GM21390 (cell line): ENCODE measurements around the gene SLC66A1.
"Not testable (repeated sequence)": the region's sequence is repeated elsewhere in the genome, so short reads cannot be mapped to it uniquely, and the experiment has no call there.

Experiments used
- ATAC-seq: cut with Tn5 transposase; IDR thresholded peaks from one replicate; pipeline ENCODE4 v1.9.1; 2021; ENCODE audit not compliant: unreplicated experiment

Gene SLC66A1

DNA sequence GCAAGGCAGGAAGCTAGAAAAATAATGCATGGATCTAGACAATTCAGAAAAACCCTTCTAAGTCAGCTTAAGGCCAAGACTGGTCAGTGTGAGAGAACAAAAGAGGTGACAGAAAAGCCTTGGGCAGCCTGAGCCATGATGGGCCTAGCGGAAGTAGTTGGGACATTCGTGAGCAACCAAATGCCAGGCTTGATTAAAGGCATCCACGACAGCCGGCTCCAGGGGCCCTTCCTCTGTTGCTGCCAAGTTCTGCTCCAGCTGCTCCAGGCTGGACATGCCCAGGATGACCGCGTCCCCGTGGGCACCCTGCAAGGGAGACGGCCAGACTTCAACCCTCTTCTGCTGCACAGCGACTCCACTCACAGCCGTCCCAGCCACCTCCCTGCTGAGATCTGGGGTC, 8.0 kb upstream of the SLC66A1 start:
- ATAC-seq, result not testable (repeated sequence)

DNA sequence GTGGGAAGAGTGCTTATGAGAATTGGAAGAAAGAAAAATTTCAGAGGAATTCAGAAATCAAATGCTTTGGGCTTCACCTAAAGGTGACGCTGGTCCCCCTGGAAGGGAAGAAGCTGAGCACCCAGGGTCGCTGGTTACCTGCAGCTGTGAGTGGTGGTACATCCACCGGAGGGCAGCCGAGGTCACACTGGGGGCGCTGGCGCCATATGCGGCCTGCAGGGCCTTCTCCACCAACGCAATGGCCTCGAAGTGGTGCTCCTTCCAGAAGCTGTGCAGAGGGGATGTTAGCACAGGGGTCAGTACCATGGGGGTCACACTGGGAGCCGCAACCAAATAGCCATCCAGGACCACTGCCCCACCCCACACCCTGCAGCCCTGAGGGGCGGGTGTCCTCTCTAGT, 6.2 kb upstream of the SLC66A1 start:
- no peak for ATAC-seq

DNA sequence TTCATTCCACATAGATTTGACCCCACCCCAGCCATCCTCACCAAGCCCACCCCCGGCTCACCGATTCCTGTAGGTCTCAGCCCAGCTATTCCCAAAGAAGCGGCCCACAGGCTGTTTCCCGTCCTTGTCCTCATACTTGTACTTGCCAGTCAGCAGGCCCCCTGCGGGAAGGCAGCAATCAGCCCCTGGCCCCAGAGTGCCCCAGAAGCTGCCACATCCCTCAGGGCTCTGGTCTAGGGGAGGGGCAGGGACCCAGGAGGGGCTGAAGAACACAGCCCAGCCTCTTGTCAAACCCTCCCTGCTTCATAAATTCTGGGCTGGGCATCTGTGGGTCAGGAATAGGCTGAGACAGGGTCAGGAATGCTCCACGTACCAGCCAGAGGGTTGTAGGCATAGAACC, 5.2 kb upstream of the SLC66A1 start:
- ATAC-seq, result no peak

DNA sequence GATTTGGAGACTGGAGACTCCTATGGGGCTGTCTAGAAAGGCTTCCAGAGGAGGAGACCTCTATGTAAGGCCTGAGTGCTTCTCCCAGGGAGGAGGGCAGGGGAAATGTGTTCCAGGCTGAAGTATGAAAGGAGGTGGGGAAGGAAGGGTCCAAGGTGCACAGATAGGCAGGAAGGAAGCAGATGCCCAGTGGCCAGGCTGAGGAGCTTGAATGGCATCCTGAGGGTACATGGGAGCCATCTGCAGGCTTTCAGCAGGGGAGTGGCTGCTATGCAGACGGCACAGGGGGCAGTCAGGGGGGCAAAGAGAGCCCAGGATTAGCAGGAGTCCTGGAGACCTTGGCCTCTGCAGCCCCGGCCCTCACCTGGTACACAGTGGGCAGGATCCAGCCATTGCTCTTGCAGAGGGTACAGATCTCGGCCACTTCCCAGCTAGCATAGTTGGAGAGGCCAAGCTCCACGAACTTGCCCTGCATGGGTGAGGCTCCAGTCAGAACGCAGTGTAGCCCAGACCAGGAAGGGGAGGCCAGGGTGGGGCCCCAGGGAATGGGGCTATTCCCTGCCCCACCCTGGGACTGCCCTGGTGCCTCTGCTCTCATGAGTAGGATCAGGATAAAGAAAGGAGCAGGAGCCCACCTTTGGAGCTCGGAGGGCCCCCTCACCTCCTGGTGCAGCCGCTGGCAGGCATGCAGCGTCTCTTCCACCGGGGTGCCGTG, 4.2 kb upstream of the SLC66A1 start:
- no peak for ATAC-seq

DNA sequence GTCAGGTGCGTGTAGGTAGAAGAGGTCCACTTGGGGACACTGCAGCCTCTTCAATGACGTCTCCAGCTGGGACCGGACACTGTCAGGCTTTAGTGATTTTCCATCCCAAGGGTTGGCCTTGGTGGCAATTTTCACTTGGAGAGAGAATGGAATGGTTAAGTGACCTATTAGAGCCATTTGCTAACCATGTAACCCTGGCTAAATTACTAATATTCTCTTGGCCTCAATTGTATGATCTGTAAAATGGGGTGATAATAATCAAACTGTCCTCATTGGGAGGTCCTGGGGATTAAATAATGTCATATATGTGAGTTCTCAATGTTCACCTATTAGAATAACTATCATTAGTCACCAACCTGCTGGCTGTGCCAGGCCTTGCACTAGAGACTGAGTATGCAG, 3.6 kb upstream of the SLC66A1 start:
- no peak for ATAC-seq

DNA sequence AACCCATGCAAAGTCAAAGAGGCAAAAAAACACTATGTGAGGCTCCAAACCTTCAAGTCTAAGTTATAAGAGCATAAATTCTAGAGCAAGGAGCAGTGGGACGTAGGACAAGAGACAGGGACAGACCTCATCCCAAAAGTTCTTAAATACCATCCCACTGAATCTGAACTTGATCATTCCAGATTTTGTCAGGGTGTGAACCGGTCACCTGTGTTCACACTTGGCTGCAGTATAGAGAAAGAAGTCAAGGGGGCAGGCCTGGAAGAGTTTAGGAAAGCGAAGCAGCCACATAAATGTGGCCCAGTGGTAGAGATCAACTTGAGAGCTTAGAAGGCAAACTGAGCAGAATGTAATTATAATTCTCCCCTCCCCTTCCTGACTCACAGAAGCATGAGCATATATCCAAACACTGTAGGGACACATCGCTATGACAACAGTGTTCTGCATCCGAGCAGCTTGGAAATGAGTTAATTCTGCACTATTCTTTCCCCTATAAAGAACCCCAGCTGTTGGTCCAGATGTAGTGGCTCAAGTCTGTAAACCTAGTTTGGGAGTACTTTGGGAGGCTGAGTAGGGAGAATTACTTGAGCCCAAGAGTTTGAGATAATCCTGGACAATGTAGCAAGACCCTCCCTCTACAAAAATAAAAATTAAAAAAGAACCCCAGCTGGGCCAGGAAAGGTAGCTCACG, 2.9 kb upstream of the SLC66A1 start:
- no peak for ATAC-seq

DNA sequence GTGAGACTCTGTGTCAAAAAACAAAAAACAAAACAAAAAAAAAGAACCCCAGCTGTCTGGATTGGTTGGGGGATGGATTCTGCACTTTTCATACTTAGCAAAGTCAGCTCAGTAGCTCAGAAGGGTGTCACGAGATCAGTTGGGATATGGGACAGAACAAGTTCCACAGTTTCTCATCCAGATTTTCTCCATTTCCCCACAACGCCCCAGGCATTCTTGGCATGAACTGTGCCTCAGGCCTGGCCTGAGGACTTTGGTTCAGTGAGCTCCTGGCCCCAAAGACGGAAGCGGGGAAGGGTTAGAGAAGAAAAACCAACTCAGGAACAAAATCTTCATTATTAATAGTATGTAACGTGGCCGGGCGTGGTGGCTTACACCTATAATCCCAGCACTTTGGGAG, 2.1 kb upstream of the SLC66A1 start:
- no peak for ATAC-seq

DNA sequence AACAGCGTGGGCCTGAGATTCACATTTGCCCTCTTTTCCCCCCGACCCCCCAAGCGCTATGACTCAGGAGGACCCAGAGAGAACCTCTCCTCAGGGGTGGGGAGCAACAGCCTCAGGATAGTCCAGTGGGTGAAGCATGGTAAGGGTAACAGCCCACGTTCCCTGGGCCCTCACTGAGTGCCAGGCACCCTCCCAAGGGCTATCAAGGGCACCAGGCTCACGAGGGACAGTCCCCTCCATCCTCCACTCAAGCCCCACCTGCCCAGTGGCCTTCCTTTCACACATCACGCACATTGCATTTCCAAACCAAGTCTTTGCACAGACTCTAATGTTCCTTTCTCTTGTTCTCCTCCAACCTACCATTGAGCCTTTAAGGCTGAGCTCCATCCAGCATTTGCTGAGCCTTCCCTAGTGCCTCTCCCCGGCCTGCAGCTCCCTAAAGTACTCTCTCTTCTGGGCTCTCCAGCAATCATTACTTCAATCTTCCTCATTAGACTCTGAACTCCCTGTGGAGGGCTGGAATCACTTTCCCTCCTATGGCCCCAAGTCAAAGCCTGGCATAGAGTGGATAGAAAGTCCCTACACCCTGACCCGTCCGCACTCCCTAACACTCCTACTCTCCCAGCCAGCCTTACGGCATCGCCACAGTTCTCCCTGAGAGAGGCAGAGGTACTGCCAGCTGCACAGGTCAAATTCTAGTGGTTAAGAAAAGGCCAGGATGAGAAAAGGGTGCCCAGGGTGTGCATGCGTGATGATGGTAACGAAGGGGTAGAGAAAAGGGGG, 1.2 kb upstream of the SLC66A1 start:
- no peak for ATAC-seq

DNA sequence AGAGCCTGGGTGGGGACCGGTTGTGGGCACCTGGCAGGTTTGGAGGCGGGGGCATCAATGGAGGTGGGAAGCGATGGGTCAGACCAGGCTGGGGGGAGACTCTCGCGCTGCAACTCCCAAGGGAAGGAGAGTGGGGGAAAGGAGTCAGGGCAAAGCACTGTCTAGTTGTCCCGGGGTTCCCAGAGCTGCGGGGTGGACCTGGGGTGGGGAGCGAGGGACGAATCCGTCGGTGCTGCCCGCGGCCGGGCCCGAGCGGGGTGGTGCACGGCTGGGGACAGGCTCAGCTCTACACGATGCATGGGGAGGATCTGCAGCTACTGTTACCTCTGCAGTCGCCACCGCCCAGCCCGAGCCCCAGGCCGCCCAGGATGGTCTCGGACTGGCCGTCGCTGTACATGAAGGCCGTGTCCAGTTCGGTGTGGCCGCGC, 609 bp upstream of the SLC66A1 start:
- ATAC-seq, result peak; percentile 7

DNA sequence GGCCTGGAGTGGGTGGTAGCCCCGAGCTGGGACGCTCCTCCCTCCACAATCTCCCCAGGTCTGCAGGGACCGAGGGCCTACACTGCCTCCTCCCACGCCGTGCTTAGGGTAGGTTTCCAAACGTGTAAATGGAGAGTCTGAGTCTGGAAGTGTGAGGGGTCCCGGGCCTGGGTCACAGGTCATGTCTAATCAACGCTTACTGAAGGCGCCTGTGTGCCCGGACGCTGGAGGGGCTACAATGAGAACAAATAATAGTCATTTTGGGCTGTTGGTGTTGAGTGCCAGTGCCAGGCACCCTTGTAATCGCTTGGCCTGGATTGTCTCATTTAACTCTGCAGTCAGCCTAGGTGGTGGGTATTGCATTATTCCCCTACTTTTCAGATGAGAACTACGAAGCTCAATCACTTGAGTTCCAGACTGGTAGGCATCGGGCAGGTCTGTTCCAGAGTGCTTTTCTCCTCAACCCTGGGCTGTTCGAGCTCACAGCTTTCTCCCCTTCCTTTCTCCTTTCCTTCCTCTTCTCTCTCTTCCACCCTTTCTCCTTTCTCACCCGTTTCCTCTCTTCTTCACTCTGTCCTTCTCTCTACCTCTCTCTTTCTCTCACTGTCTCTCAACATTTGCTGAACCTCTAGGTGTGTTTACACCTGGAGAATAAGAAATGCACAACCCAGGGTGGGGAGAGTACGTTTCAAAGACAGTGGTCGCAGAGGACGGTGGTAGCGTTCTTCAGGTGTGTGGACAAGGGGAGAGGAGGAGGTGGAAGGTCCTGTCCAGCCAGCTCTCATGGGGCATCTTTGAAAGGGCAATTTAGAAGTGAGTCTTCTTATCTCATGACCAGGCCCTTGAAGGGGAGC, 883 bp downstream of the SLC66A1 start:
- ATAC-seq, result peak; percentile 18

DNA sequence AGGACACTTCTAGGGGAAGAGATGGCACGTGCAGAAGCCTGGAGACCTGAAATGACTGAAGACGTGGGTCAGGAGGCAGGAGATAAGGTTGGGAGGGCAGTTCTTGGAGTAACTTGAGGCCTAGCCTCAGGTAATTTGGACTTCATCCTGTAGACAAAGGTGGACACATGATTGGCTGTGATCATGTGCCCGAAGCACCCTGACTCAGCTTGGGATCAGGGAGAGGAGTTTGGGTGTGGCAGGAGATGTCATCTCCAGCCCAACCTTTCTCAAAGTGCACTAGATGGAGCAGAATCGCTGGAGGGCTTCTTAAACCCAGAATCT, 1.5 kb downstream of the SLC66A1 start:
- no peak for ATAC-seq

DNA sequence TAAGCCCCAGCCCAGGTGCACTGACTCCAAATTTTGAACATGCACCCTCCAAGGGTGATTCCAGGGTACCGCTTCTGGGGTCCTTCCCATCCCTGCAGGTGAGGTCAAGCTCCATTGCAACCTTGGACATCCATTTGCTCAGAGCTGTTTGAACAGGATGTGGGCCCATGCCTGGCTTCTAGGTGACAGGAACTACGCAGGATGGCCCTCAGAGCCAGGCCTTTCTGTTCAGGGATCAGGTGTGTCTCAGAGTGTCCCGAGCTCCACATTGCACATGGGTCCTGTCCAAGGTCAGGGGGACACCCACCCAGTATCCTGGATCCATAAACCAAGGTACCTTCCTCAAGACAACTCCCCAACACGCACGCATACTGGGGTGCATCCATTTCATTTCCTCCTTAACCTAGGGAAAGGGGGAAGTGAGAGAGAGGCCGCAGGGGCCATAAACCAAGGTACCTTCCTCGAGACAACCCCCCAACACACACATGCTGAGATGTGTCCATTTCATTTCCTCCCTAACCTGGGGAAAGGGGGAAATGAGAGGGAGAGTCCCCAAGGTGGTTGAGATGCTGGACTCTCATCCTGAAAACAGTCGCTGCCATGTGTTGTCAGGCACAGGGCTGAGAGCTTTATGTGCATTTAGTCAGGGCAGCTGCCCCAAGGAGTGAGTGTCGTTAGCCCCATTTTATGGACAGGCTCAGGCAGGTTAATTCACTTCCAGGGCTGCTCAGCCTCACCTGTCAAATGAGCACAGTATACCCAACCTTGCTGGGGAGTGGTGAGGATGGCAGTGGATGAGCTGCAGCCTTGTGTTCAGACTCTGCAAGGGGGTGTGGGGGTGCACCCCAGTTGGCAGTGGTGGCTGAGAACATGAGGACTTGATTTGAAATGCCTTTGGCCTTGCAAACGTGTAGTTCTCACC, 2.1 kb downstream of the SLC66A1 start:
- no peak for ATAC-seq

DNA sequence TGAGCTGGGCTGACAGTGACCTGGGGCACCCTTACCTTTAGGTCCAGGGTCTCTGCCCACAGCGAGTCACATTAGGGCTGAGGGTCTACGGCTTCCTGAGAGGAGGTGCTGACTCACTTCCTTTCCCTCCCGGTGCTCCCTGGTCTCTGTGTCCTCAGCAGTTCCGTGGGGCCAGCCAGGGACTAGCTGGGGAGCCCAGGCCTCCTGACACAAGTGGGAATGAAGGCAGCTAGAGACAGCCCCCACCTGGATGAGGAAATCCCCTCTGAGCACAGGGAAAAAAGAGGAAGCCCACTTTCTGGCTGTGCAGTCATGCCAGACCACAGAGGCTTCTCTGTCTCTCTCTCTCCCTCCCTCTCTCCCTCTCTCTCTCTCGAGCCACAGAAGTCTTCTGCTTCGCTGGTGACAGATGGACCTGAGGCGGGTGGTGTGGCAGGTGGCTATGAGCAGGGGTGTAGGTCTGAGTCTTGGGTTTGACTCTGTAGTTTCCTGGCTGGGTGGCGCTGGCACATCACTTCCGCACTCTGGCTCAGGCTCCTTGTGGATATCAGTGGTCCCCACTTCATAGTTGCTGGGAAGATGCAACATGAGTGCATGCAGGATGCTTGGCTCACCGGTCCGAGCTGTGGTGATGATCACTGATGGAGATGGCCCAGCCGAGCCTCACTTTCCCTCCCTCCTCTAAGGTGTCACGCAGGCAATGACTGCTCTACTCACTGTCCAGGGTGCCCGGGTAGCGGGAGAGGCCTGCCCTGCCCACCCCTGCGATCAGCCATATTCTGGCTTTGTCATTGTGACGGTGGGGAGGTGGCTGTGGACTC, 3.5 kb downstream of the SLC66A1 start:
- ATAC-seq, result no peak

DNA sequence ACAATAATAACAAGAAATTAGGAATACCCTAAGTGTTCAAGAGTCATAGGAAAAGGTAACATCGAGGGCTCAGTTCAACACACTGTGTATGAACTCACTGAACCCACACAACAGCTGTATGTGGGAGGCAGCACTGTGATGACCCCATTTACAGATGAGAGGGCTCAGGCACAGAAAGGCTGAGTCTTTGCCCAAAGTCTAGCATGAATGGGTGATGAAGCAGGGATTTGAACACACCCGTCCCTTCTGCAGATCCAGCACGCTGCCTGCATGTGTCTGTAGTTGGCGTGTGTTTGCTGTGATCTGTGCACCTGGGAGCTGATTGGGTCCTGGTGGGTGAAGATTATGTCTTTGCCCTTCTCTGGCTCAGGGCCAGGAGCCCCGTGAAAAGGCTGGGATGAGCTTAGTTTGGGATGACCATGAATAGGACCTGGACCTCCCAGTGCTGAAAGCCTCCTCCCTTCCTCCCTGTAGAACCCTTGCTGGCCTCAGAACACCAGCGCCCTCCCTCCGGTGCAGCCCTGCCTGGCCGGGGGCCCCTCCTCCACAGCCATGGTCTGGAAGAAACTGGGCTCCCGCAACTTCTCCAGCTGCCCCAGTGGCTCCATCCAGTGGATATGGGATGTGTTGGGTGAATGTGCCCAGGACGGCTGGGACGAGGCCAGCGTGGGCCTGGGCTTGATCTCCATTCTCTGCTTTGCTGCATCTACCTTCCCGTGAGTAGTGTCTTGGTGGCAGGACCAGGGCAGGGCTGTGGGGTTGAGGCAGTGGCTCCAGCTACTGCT, 5.2 kb downstream of the SLC66A1 start:
- no peak for ATAC-seq

DNA sequence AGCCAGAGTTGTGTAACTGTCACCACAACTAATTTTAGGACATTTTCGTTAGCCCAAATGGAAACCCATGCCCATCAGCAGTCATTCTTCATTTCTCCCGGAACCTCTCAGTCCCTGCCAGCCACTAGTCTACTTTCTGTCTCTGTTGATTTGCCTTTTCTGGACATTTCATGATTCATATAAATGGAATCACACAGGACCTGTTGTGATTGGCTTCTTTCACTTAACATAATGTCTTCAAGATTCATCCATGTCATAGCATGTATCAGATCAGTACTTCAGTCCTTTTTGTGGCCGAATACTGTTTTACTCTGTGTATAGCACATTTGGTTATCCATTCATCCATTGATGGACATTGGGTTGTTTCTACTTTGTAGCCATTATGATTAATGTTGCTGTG, 7.1 kb downstream of the SLC66A1 start:
- ATAC-seq, result no peak

DNA sequence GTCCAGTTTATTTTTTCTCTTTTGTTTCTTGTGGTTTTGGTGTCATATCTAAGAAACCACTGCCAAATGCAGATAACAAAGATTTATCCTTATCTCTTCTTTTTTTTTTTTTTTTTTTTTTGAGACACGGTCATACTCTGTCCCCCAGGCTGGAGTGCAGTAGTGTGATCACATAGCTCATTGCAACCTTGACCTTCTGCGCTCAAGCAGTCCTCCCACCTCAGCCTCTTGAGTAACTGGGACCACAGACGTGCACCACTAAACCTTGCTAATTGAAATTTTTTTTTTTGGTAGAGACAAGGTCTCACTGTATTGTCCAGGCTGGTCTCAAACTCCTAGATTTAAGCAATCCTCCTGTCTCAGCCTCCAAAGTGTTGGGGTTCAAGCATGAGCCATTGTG, 8.9 kb downstream of the SLC66A1 start:
- no peak for ATAC-seq

DNA sequence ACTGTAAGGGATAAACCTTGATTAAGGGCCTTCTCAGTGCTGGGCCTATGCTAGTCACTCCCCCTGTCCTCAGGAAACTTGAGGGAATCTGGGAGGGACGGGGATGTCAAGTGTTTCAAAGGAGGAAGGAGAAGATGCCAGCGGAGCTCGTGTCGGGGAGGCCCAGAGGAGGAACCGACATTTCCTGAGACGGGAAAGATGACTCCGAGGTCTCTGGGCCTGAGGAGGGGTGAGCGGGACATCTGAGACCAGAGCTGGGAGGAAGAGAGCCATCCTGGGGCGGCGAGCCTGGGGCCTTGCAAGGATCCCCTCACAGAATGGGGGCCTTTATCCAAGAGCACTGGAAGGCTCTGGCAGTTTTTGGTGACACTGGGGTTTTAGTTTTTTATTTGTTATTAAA, 10.4 kb downstream of the SLC66A1 start:
- no peak for ATAC-seq

DNA sequence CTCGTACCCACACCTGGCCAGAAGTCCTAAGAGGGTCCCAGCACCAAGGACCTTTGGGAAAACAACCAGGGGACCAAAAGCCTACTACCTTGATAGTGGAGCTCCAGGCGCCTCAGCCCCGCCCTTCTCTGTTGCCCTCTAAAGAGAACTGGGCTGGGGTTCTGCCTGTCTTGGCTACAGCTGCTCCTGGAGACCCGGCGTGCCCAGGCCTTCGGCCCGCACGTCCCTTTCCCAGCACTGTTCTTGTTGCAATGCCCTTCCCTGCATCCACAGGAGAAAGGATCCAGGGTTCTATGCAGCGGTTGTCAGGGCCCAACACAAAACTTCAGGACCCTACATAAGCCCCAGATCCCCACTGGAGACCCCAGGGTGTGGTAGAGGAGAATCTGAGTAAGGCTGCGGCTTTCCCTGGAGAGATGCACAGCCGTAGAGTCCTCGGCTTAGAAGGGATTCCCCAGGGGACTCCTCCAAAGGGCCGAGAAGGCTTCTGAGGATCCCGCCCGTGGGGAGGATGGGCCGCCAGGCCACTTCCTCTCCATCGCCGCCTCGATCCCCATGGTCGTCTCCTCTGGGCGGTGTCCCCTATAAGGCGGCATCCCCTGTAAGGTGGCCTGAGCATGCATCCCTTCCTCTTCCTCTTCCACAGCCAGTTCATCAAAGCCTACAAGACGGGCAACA, 12.0 kb downstream of the SLC66A1 start:
- ATAC-seq, result no peak
